GM12878 (cell line): Measurements from ENCODE around the gene CADM2. TPM values are rescaled to one million over a fixed set of nuclear protein-coding genes. Genes with fewer than 3 reads are reported as not detected.

Source experiments
- ATAC-seq: fragments of 200-7000 bp; cut with Tn5 transposase; 3 replicates; pipeline ENCODE4 v1.9.1; 2020; ENCODE audit warnings: mild to moderate bottlenecking, moderate library complexity
- BruUV-seq: library from RNA; stranded (reverse); fragments of 400-500 nt; replicated peaks from 2 replicates; lab custom pipeline; 2021; lab: Mats Ljungman, UMichigan
- CTCF ChIA-PET: fragments of 300-600 bp; sonication (Branson Sonifier 250); formaldehyde crosslinking; extraction: SDS; loops from one replicate; lab custom pipeline; 2021; ENCODE audit warnings: inconsistent platforms; lab: Yijun Ruan, JAX
- POLR2A ChIA-PET: fragments of 350-600 bp; formaldehyde crosslinking; extraction: SDS; loops from one replicate; lab custom pipeline; 2021; ENCODE audit warnings: inconsistent platforms; lab: Charles Lee
- RAD21 ChIA-PET: fragments of 300-600 bp; sonication (Branson Sonifier 250); formaldehyde crosslinking; loops from one replicate; lab custom pipeline; 2023; ENCODE audit warnings: antibody characterized with exemption; ENCODE audit not compliant: unreplicated experiment; lab: Charles Lee
- SMC1A ChIA-PET: fragments of 300-600 bp; sonication (Branson Sonifier 250); formaldehyde crosslinking; loops from one replicate; lab custom pipeline; 2023; ENCODE audit not compliant: unreplicated experiment, uncharacterized antibody; lab: Charles Lee
- DNase-seq: peaks from one replicate; pipeline ENCODE4 v3.0.0-alpha.2; 2011; ENCODE audit warnings: low read depth, low spot score
- FAIRE-seq: peaks from 3 replicates; lab custom pipeline; 2011; peaks lifted over from hg19 to GRCh38; lab: Jason Lieb, UNC
- H2AFZ ChIP-seq: 2 replicates; pipeline ENCODE4 v1.6.0; 2011; ENCODE audit warnings: low read depth, low read length, control low read depth; ENCODE audit not compliant: control insufficient read depth
- H3K27ac ChIP-seq: 2 replicates; pipeline ENCODE4 v1.5.1; 2011; ENCODE audit warnings: control low read depth; ENCODE audit not compliant: control insufficient read depth, insufficient read depth
- H3K27me3 ChIP-seq, 2 experiments: replicated peaks in 1 of 2; 2 replicates each; pipeline versions ENCODE4 v1.6.0 to v1.6.1; 2011; ENCODE audit warnings: low read length in 1 of 2; ENCODE audit not compliant: control insufficient read depth in 2 of 2, insufficient read depth in 2 of 2
- H3K36me3 ChIP-seq, 2 experiments: 2 replicates each; pipeline ENCODE4 v1.5.1; 2011; ENCODE audit warnings: low read length in 1 of 2; ENCODE audit not compliant: control insufficient read depth in 2 of 2, insufficient read depth in 2 of 2
- H3K4me1 ChIP-seq: 2 replicates; pipeline ENCODE4 v1.6.1; 2011; ENCODE audit warnings: mild to moderate bottlenecking, low read length, moderate library complexity, mixed read lengths; ENCODE audit not compliant: control insufficient read depth, insufficient read depth
- H3K4me2 ChIP-seq: 2 replicates; pipeline ENCODE4 v1.6.0; 2011; ENCODE audit warnings: control low read depth; ENCODE audit not compliant: control insufficient read depth, insufficient read depth
- H3K4me3 ChIP-seq: fragments of 200-600 bp; sonication (generic); 2 replicates; pipeline ENCODE4 v1.5.1; 2016
- H3K79me2 ChIP-seq: 2 replicates; pipeline ENCODE4 v1.6.0; 2011; ENCODE audit warnings: low read length; ENCODE audit not compliant: control insufficient read depth, insufficient read depth
- H3K9ac ChIP-seq: 2 replicates; pipeline ENCODE4 v1.8.0; 2011; ENCODE audit warnings: low read length, control low read depth, mixed read lengths; ENCODE audit not compliant: control insufficient read depth, insufficient read depth
- H3K9me3 ChIP-seq: replicated peaks from 3 replicates; pipeline ENCODE4 v1.5.1; 2011; ENCODE audit warnings: mild to moderate bottlenecking, low read length; ENCODE audit not compliant: control insufficient read depth, insufficient read depth
- H4K20me1 ChIP-seq: 2 replicates; pipeline ENCODE4 v1.6.0; 2011; ENCODE audit not compliant: control insufficient read depth, insufficient read depth
- CEBPB ChIP-seq, 2 experiments: fragments of 150-350 bp in 1 of 2; IDR thresholded peaks; 2 replicates each; pipeline ENCODE4 v1.6.1; 2012 to 2014; ENCODE audit warnings: low read depth in 2 of 2, low read length in 2 of 2, borderline replicate concordance in 1 of 2, inconsistent platforms in 1 of 2
- HCFC1 ChIP-seq: fragments of 150-350 bp; IDR thresholded peaks from 2 replicates; pipeline ENCODE4 v1.6.1; 2014; ENCODE audit warnings: low read length
- KDM1A ChIP-seq: fragments of 200-600 bp; sonication (generic); IDR thresholded peaks from 2 replicates; pipeline ENCODE4 v1.6.1; 2016; ENCODE audit warnings: borderline replicate concordance
- MTA3 ChIP-seq: IDR thresholded peaks from 2 replicates; pipeline ENCODE4 v1.6.1; 2012; ENCODE audit warnings: low read length, inconsistent platforms, borderline replicate concordance
- NR2F1 ChIP-seq: fragments of 450-650 bp; conservative IDR thresholded peaks from 2 replicates; pipeline ENCODE4 v1.6.1; 2017; ENCODE audit warnings: mild to moderate bottlenecking
- POLR2AphosphoS2 ChIP-seq: IDR thresholded peaks from 2 replicates; pipeline ENCODE4 v1.6.1; 2011; ENCODE audit warnings: low read depth, mild to moderate bottlenecking, low read length, improper control_type of control experiment, moderate library complexity
- RAD21 ChIP-seq: IDR thresholded peaks from 2 replicates; pipeline ENCODE4 v1.6.1; 2011; ENCODE audit warnings: mild to moderate bottlenecking, low read depth, low read length, moderate library complexity; ENCODE audit not compliant: insufficient read depth
- RAD51 ChIP-seq: fragments of 450-650 bp; IDR thresholded peaks from 2 replicates; pipeline ENCODE4 v1.6.1; 2016; ENCODE audit warnings: moderate library complexity, mild to moderate bottlenecking, inconsistent platforms
- SMAD1 ChIP-seq: fragments of 450-650 bp; IDR thresholded peaks from 2 replicates; pipeline ENCODE4 v1.6.1; 2018; ENCODE audit warnings: mild to moderate bottlenecking, low read depth; ENCODE audit not compliant: partially characterized antibody
- SMAD5 ChIP-seq: IDR thresholded peaks from 2 replicates; pipeline ENCODE4 v1.6.1; 2016; ENCODE audit warnings: antibody characterized with exemption, low read depth
- ZBED1 ChIP-seq: IDR thresholded peaks from 2 replicates; pipeline ENCODE4 v1.6.1; 2016; ENCODE audit warnings: borderline replicate concordance
- WGBS: methylation state at CpG from one replicate; pipeline ENCODE4 v1.1.6; 2016; ENCODE audit warnings: low lambda C conversion rate; ENCODE audit not compliant: insufficient replicate concordance, insufficient coverage; ENCODE audit errors: missing lambda C conversion rate; 5-methylcytosine and 5-hydroxymethylcytosine counted together
- in situ Hi-C: fragments of 300-500 bp; cut with MboI; formaldehyde crosslinking; loops from 9 replicates; pipeline ENCODE4 v1.14.3; 2018; ENCODE audit warnings: mixed read lengths
- intact Hi-C: fragments of 100-400 bp; cut with micrococcal nuclease; formaldehyde crosslinking; loops from one replicate; pipeline ENCODE4 v1.14.2; 2022; ENCODE audit not compliant: unreplicated experiment
- polyA plus RNA-seq, 11 experiments: library from polyadenylated mRNA; depleted of rRNA in 4 of 11; unstranded in 6 of 11; stranded (reverse) in 5 of 11; fragments of >200 nt; fragmentation: Nextera tagmentation in 4 of 11; fragmentation: Illumina TruSeq in 1 of 11; extraction: Ambion mirVana in 4 of 11; extraction: Trizol in 1 of 11; gene quantifications; 1 replicate in 1 of 11; 2 replicates in 10 of 11; pipeline versions ENCODE4 v1.2.1 to v1.2.3, GENCODE V29; 2011 to 2016; ENCODE audit warnings: inconsistent platforms in 2 of 11, missing spikeins in 2 of 11, low read depth in 1 of 11
- total RNA-seq, 4 experiments: library from RNA; depleted of rRNA in 3 of 4; stranded (reverse); fragments of >200 nt in 3 of 4; fragmentation: Illumina TruSeq in 1 of 4; extraction: Trizol in 1 of 4; gene quantifications; 2 replicates each; pipeline versions ENCODE4 v1.2.1 to v1.2.3, GENCODE V29; 2013 to 2021

Gene CADM2
- total and polyA plus RNA-seq, 10 of the 15 experiments (the other 5 are each of a cell fraction or from before 2014, with no cell fraction given) = 0.13 TPM; not detected in 9

- H2AFZ ChIP-seq = no peak overlapping the region
- H3K4me3 ChIP-seq = no peak overlapping the region
- in situ Hi-C loops = no loop called here
- H3K36me3 ChIP-seq = no peaks in the 10 kb centered on the region
- FAIRE-seq (no peak), ATAC-seq (no peak), DNase-seq (no peak)
- no peak overlapping the region for H3K27ac ChIP-seq
- CTCF ChIA-PET = no interaction called here
- no peaks in the 10 kb centered on the region for H3K27me3 ChIP-seq
- TF ChIP-seq RAD51 = no peak
- no peak for TF ChIP-seq KDM1A
- TF ChIP-seq SMAD5 = no peak
- no peak for TF ChIP-seq HCFC1
- no peaks in the 10 kb centered on the region for H4K20me1 ChIP-seq
- intact Hi-C loops = no loop called here
- RAD21 ChIA-PET = no interaction called here
- POLR2A ChIA-PET = no interaction called here
- no peaks in the 10 kb centered on the region for H3K79me2 ChIP-seq
- BruUV-seq = no TSS peak
- SMC1A ChIA-PET = no interaction called here
- WGBS = 17% methylated on average over 2 of the region's 2 CpGs
- H3K9ac ChIP-seq = no peak overlapping the region
- no peaks in the 10 kb centered on the region for H3K9me3 ChIP-seq
- H3K4me2 ChIP-seq = no peak overlapping the region
- H3K4me1 ChIP-seq = no peaks in the 10 kb centered on the region
Observed at GRCh38 chr3:86073799-86074198, 1115.0 kb downstream of the CADM2 start.

GRCh38 chr3:86087160-86087871 is 1128.5 kb downstream of the CADM2 start:
- ChIA-PET POLR2A (no interaction called here), RAD21 (no interaction called here), SMC1A (no interaction called here), CTCF (no interaction called here)
- no peaks in the 10 kb centered on the region for H3K79me2 ChIP-seq
- DNase-seq = no peak
- H3K9me3 ChIP-seq = no peaks in the 10 kb centered on the region
- H4K20me1 ChIP-seq = no peaks in the 10 kb centered on the region
- no TSS peak for BruUV-seq
- no peak overlapping the region for H3K9ac ChIP-seq
- H3K4me2 ChIP-seq = no peak overlapping the region
- no peak overlapping the region for H3K27ac ChIP-seq
- H3K36me3 ChIP-seq = no peaks in the 10 kb centered on the region
- WGBS = 63% methylated on average over 6 of the region's 6 CpGs
- no peak overlapping the region for H3K4me3 ChIP-seq
- no peaks in the 10 kb centered on the region for H3K4me1 ChIP-seq
- no peaks in the 10 kb centered on the region for H3K27me3 ChIP-seq
- H2AFZ ChIP-seq = no peak overlapping the region
- intact Hi-C loops = no loop called here
- TF ChIP-seq SMAD1 (no peak), RAD21 (no peak), CEBPB (IDR thresholded peaks at IDR 0.05; ENCODE audit: borderline replicate concordance in 1 of 2, low read depth in 2 of 2, low read length in 2 of 2) (no peak), MTA3 (no peak), ZBED1 (no peak), NR2F1 (no peak), POLR2AphosphoS2 (no peak)
- in situ Hi-C loops = no loop called here
- FAIRE-seq = no peak
- no peak for ATAC-seq
